ENCODE results near the gene CNOT4. TPM values are rescaled to one million over a fixed set of nuclear protein-coding genes. Genes with fewer than 3 reads are reported as not detected.

The CNOT4 gene
- total and polyA plus RNA-seq, 10 of the 15 experiments (the other 5 are each of a cell fraction or from before 2014, with no cell fraction given), result 9.4 to 29.6 (median 16.6) TPM

DNA sequence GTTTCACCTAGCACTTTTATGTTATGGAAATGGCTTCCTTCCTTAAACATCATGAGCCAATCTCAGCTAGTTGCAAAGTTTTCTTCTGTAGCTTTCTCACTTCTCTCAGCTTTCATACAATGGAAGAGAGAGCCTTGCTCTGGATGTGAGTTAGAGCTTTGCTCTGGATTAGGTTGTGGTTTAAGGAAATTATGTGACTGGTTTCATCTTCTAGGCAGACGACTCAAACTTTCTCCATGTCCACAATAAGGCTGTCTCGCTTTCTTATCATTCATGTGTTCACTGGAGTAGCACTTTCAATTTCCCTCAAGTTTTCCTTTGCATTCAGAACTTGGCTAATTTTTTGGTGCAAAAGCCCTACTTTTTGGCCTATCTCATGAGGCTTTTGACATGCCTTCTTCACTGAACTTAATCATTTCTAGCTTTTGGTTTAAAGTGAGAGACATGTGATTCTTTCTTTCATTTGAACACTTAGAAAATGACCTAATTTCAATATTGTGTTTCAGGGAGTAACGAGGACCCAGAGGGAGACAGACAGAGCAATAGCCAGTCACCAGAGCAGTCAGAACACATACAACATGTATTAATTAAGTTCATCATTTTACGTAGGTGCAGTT lies 49.8 kb downstream of the CNOT4 start:
- Histone ChIP-seq H4K20me1 (ENCODE audit: control insufficient read depth, insufficient read depth) (no peaks in the 10 kb centered on the region), H3K36me3 (ENCODE audit: control insufficient read depth in 2 of 2, insufficient read depth in 2 of 2, low read length in 1 of 2) (no peaks in the 10 kb centered on the region), H3K79me2 (ENCODE audit: control insufficient read depth, insufficient read depth, low read length) (peaks cover 66% of the 10 kb centered on the region), H3K27ac (ENCODE audit: control insufficient read depth, insufficient read depth) (peak overlapping the region; percentile 28), H3K9ac (ENCODE audit: control insufficient read depth, insufficient read depth, low read length) (no peak overlapping the region), H3K4me1 (ENCODE audit: control insufficient read depth, insufficient read depth, low read length) (peaks cover 12% of the 10 kb centered on the region), H3K27me3 (replicated peaks in 1 of 2; ENCODE audit: control insufficient read depth in 2 of 2, insufficient read depth in 2 of 2, low read length in 1 of 2) (no peaks in the 10 kb centered on the region), H3K9me3 (replicated peaks; ENCODE audit: control insufficient read depth, insufficient read depth, low read length) (peaks cover 3% of the 10 kb centered on the region; the same call in 1 of the 3 replicates), H3K4me3 (no peak overlapping the region), H3K4me2 (ENCODE audit: control insufficient read depth, insufficient read depth) (peak overlapping the region; percentile 51), H2AFZ (ENCODE audit: control insufficient read depth, low read depth, low read length) (no peak overlapping the region)
- ATAC-seq (peak; percentile 67), FAIRE-seq (peak; percentile 44), DNase-seq (ENCODE audit: low read depth, low spot score) (peak; percentile 5)
- SMC1A ChIA-PET (ENCODE audit: uncharacterized antibody, unreplicated experiment), result interaction anchor here (0.8 to 1.9 kb wide), 10 partner anchors 10 to 186 kb away, joined by 3 to 5 read pairs (median 3); no protein-coding TSS in a partner anchor
- in situ Hi-C loops (cut with MboI) (no loop called here), intact Hi-C loops (cut with micrococcal nuclease; ENCODE audit: unreplicated experiment) (no loop called here)
- BruUV-seq (replicated peaks), result no TSS peak
- WGBS (ENCODE audit: insufficient coverage, insufficient replicate concordance, low lambda C conversion rate, missing lambda C conversion rate), result 46% methylated on average over 4 of the region's 4 CpGs
- RAD21 ChIA-PET (ENCODE audit: unreplicated experiment), result interaction anchor here (0.6 to 1.4 kb wide), 3 partner anchors 27 to 124 kb away, joined by 3 to 4 read pairs (median 3); no protein-coding TSS in a partner anchor
- CTCF ChIA-PET, result interaction anchor here (0.9 to 2.1 kb wide), 6 partner anchors 10 to 185 kb away, joined by 3 to 6 read pairs (median 4); no protein-coding TSS in a partner anchor
- POLR2A ChIA-PET, result interaction anchor here (0.6 kb wide), 1 partner anchor 1220 kb away, joined by 3 read pairs; no protein-coding TSS in a partner anchor
- no peak for TF ChIP-seq NFXL1 (IDR thresholded peaks at IDR 0.05; ENCODE audit: borderline replicate concordance)
- no peak for TF ChIP-seq SIX5 (IDR thresholded peaks at IDR 0.05; ENCODE audit: low read depth, low read length, severe bottlenecking)
- TF ChIP-seq EED (IDR thresholded peaks at IDR 0.05; ENCODE audit: low read depth), result peak; percentile 24; the same call in 1 of the 2 replicates
- peak; percentile 34; the same call in 1 of the 2 replicates for TF ChIP-seq RUNX3 (IDR thresholded peaks at IDR 0.05; ENCODE audit: low read length)
- TF ChIP-seq ATF7 (IDR thresholded peaks at IDR 0.05; ENCODE audit: low read depth), result peak; percentile 40
- peak; percentile 39; the same call in 1 of the 2 replicates for TF ChIP-seq JUNB (IDR thresholded peaks at IDR 0.05)
- TF ChIP-seq, protein P1, sequence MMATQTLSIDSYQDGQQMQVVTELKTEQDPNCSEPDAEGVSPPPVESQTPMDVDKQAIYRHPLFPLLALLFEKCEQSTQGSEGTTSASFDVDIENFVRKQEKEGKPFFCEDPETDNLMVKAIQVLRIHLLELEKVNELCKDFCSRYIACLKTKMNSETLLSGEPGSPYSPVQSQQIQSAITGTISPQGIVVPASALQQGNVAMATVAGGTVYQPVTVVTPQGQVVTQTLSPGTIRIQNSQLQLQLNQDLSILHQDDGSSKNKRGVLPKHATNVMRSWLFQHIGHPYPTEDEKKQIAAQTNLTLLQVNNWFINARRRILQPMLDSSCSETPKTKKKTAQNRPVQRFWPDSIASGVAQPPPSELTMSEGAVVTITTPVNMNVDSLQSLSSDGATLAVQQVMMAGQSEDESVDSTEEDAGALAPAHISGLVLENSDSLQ (IDR thresholded peaks at IDR 0.05), result peak; percentile 20; the same call in 1 of the 2 replicates
- TF ChIP-seq SIN3A (IDR thresholded peaks at IDR 0.05; ENCODE audit: low read depth, low read length), result no peak
- no peak for TF ChIP-seq CHD4 (IDR thresholded peaks at IDR 0.05)

Measured in GM12878 (cell line).